ENCODE measurements around the gene FGD2. TPM values are rescaled to one million over a fixed set of nuclear protein-coding genes. Genes with fewer than 3 reads are reported as not detected.

FGD2 gene
- total and polyA plus RNA-seq, 10 of the 15 experiments (the other 5 are each of a cell fraction or from before 2014, with no cell fraction given) = 5.2 to 88.1 (median 33.2) TPM

GRCh38 chr6:37004044-37004980 is 1.1 kb upstream of the FGD2 start (continued):
- no peak; the same call in none of the 2 replicates for TF ChIP-seq MTA2 (IDR thresholded peaks at IDR 0.05; ENCODE audit: low read depth)
- TF ChIP-seq IKZF2 (IDR thresholded peaks at IDR 0.05) = peak in 1 of 2 experiments; percentile 31; a peak in 1 of 4 replicates
- no peak for TF ChIP-seq POLR2A (IDR thresholded peaks at IDR 0.05; ENCODE audit: low read depth, low read length)
- TF ChIP-seq DPF2 (IDR thresholded peaks at IDR 0.05) = 0 out of 2 replicates have a peak, but pooled peaks have one; percentile 45
- 0 out of 2 replicates have a peak, but pooled peaks have one; percentile 20 for TF ChIP-seq SMC3 (IDR thresholded peaks at IDR 0.05; ENCODE audit: borderline replicate concordance, low read length)
- TF ChIP-seq BCL3 (IDR thresholded peaks at IDR 0.05; ENCODE audit: borderline replicate concordance, insufficient read depth, low read depth, low read length, poor library complexity, severe bottlenecking) = no peak
- no peak for TF ChIP-seq SRF (IDR thresholded peaks at IDR 0.05; ENCODE audit: low read depth in 2 of 2, low read length in 2 of 2)
- no peak for TF ChIP-seq TCF7 (IDR thresholded peaks at IDR 0.05; ENCODE audit: borderline replicate concordance)
- no peak for TF ChIP-seq NFYA (IDR thresholded peaks at IDR 0.05; ENCODE audit: borderline replicate concordance, low read depth, low read length)
- peak; percentile 28; the same call in 1 of the 2 replicates for TF ChIP-seq FOXK2 (IDR thresholded peaks at IDR 0.05)
- TF ChIP-seq EZH2 (IDR thresholded peaks at IDR 0.05; ENCODE audit: borderline replicate concordance, control insufficient read depth, low read depth, low read length) = no peak
- 0 out of 2 replicates have a peak, but pooled peaks have one; percentile 8 for TF ChIP-seq CHD2 (IDR thresholded peaks at IDR 0.05; ENCODE audit: borderline replicate concordance, low read depth, low read length)
- TF ChIP-seq MEF2A (IDR thresholded peaks at IDR 0.05; ENCODE audit: insufficient read depth, low read depth, low read length) = peak; percentile 42; the same call in 1 of the 2 replicates
- no peak for TF ChIP-seq KAT2A (conservative IDR thresholded peaks at IDR 0.05; ENCODE audit: control insufficient read depth, low read depth, low read length)
- TF ChIP-seq RAD21 (IDR thresholded peaks at IDR 0.05; ENCODE audit: insufficient read depth, low read depth, low read length) = peak; percentile 3; the same call in 1 of the 2 replicates
- no peak for TF ChIP-seq SREBF1 (IDR thresholded peaks at IDR 0.05; ENCODE audit: low read length)
- TF ChIP-seq CREB1 (IDR thresholded peaks at IDR 0.05; ENCODE audit: low read depth) = no peak
- no peak for TF ChIP-seq CUX1 (IDR thresholded peaks at IDR 0.05; ENCODE audit: insufficient replicate concordance, low read depth, low read length)
- TF ChIP-seq MEF2B (IDR thresholded peaks at IDR 0.05; ENCODE audit: partially characterized antibody, poor library complexity, severe bottlenecking) = peak; percentile 89
- TF ChIP-seq ATF7 (IDR thresholded peaks at IDR 0.05; ENCODE audit: low read depth) = peak; percentile 64
- TF ChIP-seq ASH2L (IDR thresholded peaks at IDR 0.05; ENCODE audit: borderline replicate concordance, low read depth) = no peak
- TF ChIP-seq, protein P1, sequence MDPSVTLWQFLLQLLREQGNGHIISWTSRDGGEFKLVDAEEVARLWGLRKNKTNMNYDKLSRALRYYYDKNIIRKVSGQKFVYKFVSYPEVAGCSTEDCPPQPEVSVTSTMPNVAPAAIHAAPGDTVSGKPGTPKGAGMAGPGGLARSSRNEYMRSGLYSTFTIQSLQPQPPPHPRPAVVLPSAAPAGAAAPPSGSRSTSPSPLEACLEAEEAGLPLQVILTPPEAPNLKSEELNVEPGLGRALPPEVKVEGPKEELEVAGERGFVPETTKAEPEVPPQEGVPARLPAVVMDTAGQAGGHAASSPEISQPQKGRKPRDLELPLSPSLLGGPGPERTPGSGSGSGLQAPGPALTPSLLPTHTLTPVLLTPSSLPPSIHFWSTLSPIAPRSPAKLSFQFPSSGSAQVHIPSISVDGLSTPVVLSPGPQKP (IDR thresholded peaks at IDR 0.05; ENCODE audit: low read depth, low read length) = no peak
